Stomach (tissue), 9 donors: Measurements from ENCODE around the gene INS. TPM values are rescaled to one million over a fixed set of nuclear protein-coding genes. Genes with fewer than 3 reads are reported as not detected.

ENCODE experiments used
- DNase-seq, 2 donors: peaks; one replicate each; pipeline versions ENCODE4 v3.0.0 to v3.0.0-alpha.2; 2013 to 2019
- H3K27ac ChIP-seq, 5 donors: fragments of 200-600 bp in 4 of 5; sonication (generic) in 4 of 5; one replicate each; pipeline ENCODE4 v1.5.1; 2013 to 2019; ENCODE audit warnings: mild to moderate bottlenecking in 1 of 5, moderate library complexity in 1 of 5
- H3K27me3 ChIP-seq, 3 donors: fragments of 200-600 bp; sonication (generic); one replicate each; pipeline ENCODE4 v1.5.1; 2017 to 2019; ENCODE audit warnings: mixed run types in 1 of 3
- H3K36me3 ChIP-seq, 4 donors: fragments of 200-600 bp; sonication (generic); 1 replicate in 3 of 4; 2 replicates in 1 of 4; pipeline ENCODE4 v1.5.1; 2016 to 2019
- H3K4me1 ChIP-seq, 4 donors: fragments of 200-600 bp; sonication (generic); one replicate each; pipeline ENCODE4 v1.5.1; 2016 to 2019
- H3K4me3 ChIP-seq, 4 donors: fragments of 200-600 bp; sonication (generic) in 3 of 4; one replicate each; pipeline ENCODE4 v1.5.1; 2016 to 2019; ENCODE audit warnings: mild to moderate bottlenecking in 1 of 4
- H3K9me3 ChIP-seq, 4 donors: fragments of 200-600 bp; sonication (generic); one replicate each; pipeline ENCODE4 v1.5.1; 2016 to 2019
- CTCF ChIP-seq, 7 experiments: fragments of 450-650 bp in 4 of 7; fragments of 200-600 bp in 3 of 7; sonication (generic) in 3 of 7; IDR thresholded peaks; one replicate each; pipeline ENCODE4 v1.5.1; 2016 to 2019; ENCODE audit warnings: antibody characterized with exemption in 7 of 7, control low read depth in 2 of 7, mild to moderate bottlenecking in 1 of 7
- EP300 ChIP-seq: sonication (generic); formaldehyde crosslinking; IDR thresholded peaks from one replicate; pipeline ENCODE4 v1.6.1; 2017; ENCODE audit warnings: antibody characterized with exemption
- POLR2A ChIP-seq, 4 donors: fragments of 450-650 bp; IDR thresholded peaks; one replicate each; pipeline ENCODE4 v1.6.1; 2016; ENCODE audit warnings: antibody characterized with exemption in 4 of 4, control low read depth in 2 of 4, mild to moderate bottlenecking in 1 of 4, moderate library complexity in 1 of 4
- POLR2AphosphoS5 ChIP-seq, 3 donors: sonication (generic); formaldehyde crosslinking; IDR thresholded peaks; one replicate each; pipeline ENCODE4 v1.6.1; 2016; ENCODE audit warnings: antibody characterized with exemption in 3 of 3
- WGBS, 5 donors: extraction: QIAGEN DNeasy Blood & Tissue Kit in 3 of 5; methylation state at CpG; one replicate each; pipeline versions ENCODE4 v1.1.5 to v1.1.7; 2013 to 2018; 5-methylcytosine and 5-hydroxymethylcytosine counted together
- intact Hi-C: fragments of 100-400 bp; cut with DNase I; formaldehyde crosslinking; loops from one replicate; pipeline ENCODE4 v1.15.1; 2023; ENCODE audit warnings: low total_unique reads
- polyA plus RNA-seq, 3 donors: library from polyadenylated mRNA; stranded (reverse); fragments of 200-250 nt; gene quantifications; one replicate each; pipeline ENCODE4 v1.2.3, GENCODE V29; 2013
- total RNA-seq, 5 donors: library from RNA; depleted of rRNA; stranded (reverse); fragments of >200 nt; gene quantifications; one replicate each; pipeline versions ENCODE4 v1.1.0 to v1.2.3, GENCODE V29; 2014 to 2016
- donor health status: healthy with polysubstance abuse.
- donor health status: Bipolar disorder and iron deficiency.
- donor health status: healthy.

Gene INS
- total and polyA plus RNA-seq, 8 donors, result 7.2 to 37.6 TPM; not detected in 6

DNA sequence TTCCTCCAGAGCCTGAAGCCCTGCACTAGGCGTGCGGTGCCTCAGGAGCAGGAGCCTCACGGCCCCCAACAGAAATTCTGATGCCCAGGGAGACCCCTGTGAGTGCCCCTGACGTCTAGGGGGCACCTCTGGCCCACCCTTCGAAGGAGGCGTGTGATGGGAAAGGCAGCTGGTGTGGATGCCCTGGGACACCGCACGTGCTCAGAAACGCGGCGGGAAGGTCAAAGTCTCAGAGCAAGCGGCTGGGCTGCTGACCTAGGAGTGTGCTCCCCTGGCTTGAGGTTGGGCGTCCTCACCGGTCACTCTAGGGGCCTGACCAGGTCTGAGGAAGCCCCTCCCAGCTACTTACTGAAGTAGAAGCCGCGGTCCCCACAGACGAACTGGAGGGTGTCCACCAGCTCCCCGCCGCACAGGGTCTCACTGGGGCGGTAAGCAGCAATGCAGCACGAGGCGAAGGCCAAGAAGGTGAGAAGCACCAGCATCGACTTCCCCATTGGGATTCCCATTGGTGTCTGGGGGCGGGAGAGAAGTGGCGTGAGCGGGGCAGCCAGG is 25.9 kb downstream of the INS start:
- intact Hi-C loops, result no loop called here
- no peaks in the 10 kb centered on the region for H3K36me3 ChIP-seq
- H3K27me3 ChIP-seq, result peaks cover 13 to 98% (median 65%) of the 10 kb centered on the region in 3 donors
- H3K4me1 ChIP-seq, result peaks cover 25 to 34% (median 32%) of the 10 kb centered on the region in 4 donors
- H3K9me3 ChIP-seq, result no peaks in the 10 kb centered on the region
- no peak overlapping the region for H3K27ac ChIP-seq
- no peak for DNase-seq
- no peak overlapping the region for H3K4me3 ChIP-seq
- TF ChIP-seq EP300 (no peak), POLR2A (IDR thresholded peaks at IDR 0.05) (no peak), POLR2AphosphoS5 (IDR thresholded peaks at IDR 0.05) (no peak), CTCF (IDR thresholded peaks at IDR 0.05) (no peak)
- 81 to 88% (median 86%) methylated on average over 14 to 26 of the region's 26 CpGs for whole genome bisulfite sequencing, 5 donors

DNA sequence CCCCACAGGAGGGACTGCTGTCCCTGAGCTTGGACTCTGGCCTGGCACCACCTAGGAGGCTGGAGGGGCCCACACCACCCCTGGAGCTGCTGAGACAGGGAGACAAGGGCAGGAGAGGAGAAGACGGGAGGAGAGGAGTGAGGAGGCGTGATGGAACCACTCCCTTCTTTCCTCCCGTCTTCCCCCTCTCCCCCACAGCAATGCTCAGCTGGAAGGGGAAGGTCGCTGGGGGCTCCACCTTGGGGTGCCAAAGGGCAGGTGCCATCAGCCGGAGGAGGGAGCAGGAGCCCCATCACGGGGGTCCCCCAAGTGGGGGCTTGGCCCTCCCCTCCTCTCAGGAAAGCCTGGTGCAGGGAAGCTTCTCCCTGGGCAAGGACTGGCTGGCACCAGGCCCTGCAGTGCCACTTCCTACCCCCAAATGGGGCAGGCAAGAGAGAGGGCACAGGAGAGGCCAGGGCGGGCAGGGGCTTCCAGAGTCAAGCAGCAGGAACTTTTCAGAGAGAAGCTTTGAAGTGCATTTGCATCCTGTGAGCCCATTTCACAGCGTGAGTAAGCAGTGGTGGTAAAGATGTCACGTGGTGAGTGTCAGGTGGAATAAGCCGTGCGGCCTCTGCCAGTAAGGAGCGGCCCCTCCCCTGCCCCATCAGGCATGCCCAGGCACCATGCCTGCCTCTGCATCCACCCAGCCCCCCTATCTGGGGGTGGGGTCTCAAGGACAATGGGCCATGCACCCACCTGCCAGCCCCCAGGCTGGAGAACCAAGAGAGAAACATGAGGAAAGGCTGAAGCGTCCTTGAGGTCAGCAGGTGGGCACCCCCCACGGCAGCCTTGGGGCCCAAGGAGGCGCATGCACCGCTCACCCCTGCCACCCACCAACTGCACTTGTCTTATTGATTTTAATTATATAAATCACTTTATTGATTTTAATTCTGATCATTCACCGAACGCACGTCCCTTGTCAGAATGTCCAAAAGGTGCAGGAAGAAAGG is 26.7 kb downstream of the INS start:
- no peaks in the 10 kb centered on the region for H3K9me3 ChIP-seq
- no peak overlapping the region for H3K27ac ChIP-seq
- no peak overlapping the region for H3K4me3 ChIP-seq
- TF ChIP-seq CTCF (IDR thresholded peaks at IDR 0.05) (no peak), POLR2AphosphoS5 (IDR thresholded peaks at IDR 0.05) (no peak), EP300 (no peak), POLR2A (IDR thresholded peaks at IDR 0.05) (no peak)
- H3K4me1 ChIP-seq, result peaks cover 18 to 26% (median 25%) of the 10 kb centered on the region in 4 donors
- no peaks in the 10 kb centered on the region for H3K36me3 ChIP-seq
- 74 to 89% (median 78%) methylated on average over 16 to 19 of the region's 19 CpGs for WGBS, 5 donors
- H3K27me3 ChIP-seq, result peaks cover 5 to 98% (median 57%) of the 10 kb centered on the region in 3 donors
- intact Hi-C loops, result no loop called here
- no peak for DNase-seq

GRCh38 chr11:2133241-2134021 is 27.6 kb downstream of the INS start:
- TF ChIP-seq POLR2AphosphoS5 (IDR thresholded peaks at IDR 0.05) (no peak), EP300 (no peak), POLR2A (IDR thresholded peaks at IDR 0.05) (no peak), CTCF (IDR thresholded peaks at IDR 0.05) (no peak)
- no peak for DNase-seq
- Histone ChIP-seq H3K4me1 (peaks cover 10 to 19% (median 18%) of the 10 kb centered on the region in 4 donors), H3K9me3 (no peaks in the 10 kb centered on the region), H3K4me3 (no peak overlapping the region), H3K27me3 (peaks cover 5 to 93% (median 49%) of the 10 kb centered on the region in 3 donors), H3K36me3 (no peaks in the 10 kb centered on the region), H3K27ac (no peak overlapping the region)
- WGBS, 5 donors, result 55 to 73% (median 65%) methylated on average over 16 to 33 of the region's 33 CpGs
- intact Hi-C loops, result no loop called here

DNA sequence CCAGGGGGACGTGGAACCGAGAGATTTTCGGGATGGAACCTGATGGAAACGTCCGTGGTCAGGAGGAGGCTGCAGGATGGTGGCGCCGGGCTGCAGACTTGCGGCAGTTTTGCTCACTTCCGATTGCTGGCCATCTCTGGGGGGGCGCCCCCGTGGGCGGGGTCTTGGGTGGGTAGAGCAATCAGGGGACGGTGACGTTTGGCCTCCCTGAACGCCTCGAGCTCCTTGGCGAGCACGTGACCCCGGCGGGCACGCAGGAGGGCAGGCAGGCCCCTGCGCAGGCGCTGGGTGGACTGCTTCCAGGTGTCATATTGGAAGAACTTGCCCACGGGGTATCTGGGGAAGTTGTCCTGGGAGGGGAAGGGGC is 28.2 kb downstream of the INS start:
- Histone ChIP-seq H3K27ac (no peak overlapping the region), H3K4me3 (no peak overlapping the region), H3K36me3 (no peaks in the 10 kb centered on the region), H3K9me3 (no peaks in the 10 kb centered on the region), H3K4me1 (peaks cover 6 to 13% (median 12%) of the 10 kb centered on the region in 4 donors), H3K27me3 (peaks cover 5 to 93% (median 43%) of the 10 kb centered on the region in 3 donors)
- intact Hi-C loops, result no loop called here
- DNase-seq, result no peak
- 36 to 60% (median 47%) methylated on average over 8 to 24 of the region's 24 CpGs for WGBS, 5 donors
- TF ChIP-seq POLR2AphosphoS5 (IDR thresholded peaks at IDR 0.05), result no peak
- no peak for TF ChIP-seq EP300
- no peak for TF ChIP-seq POLR2A (IDR thresholded peaks at IDR 0.05)
- TF ChIP-seq CTCF (IDR thresholded peaks at IDR 0.05), result no peak
